ENCODE measurements around the gene TNRC6B. TPM values are rescaled to one million over a fixed set of nuclear protein-coding genes. Genes with fewer than 3 reads are reported as not detected.

The TNRC6B gene
- total and polyA plus RNA-seq, 2 of the 13 experiments (the other 11 are each of a cell fraction or from before 2014, with no cell fraction given), result 8.9 to 13.2 TPM

- ATAC-seq, result no peak
These were observed 206.2 kb downstream of the TNRC6B start for GRCh38 chr22:40383905-40384304.

More at GRCh38 chr22:40383905-40384304, 206.2 kb downstream of the TNRC6B start:
- ChIA-PET POLR2A (no interaction called here), CTCF (ENCODE audit: low intra/inter-chr PET ratio, low total read pairs) (no interaction called here)
- H3K4me3 ChIP-seq (replicated peaks in 1 of 3; ENCODE audit: insufficient read depth in 1 of 3, low read depth in 2 of 3, low read length in 3 of 3), result no peak overlapping the region
- no peak overlapping the region for H2AFZ ChIP-seq (ENCODE audit: low read length)
- WGBS (ENCODE audit: low lambda C conversion rate), result 86% methylated on average over 3 of the region's 3 CpGs
- H3K27me3 ChIP-seq (ENCODE audit: control insufficient read depth in 1 of 2, insufficient read depth in 2 of 2, low read length in 2 of 2), result no peaks in the 10 kb centered on the region
- H3K9ac ChIP-seq (ENCODE audit: insufficient read depth, low read depth, low read length), result no peak overlapping the region
- intact Hi-C loops (cut with micrococcal nuclease; ENCODE audit: unreplicated experiment) (no loop called here), in situ Hi-C loops (cut with HindIII; ENCODE audit: extremely low pct_ligation_motif_present, low pct_unique_long_range_greater_than_20kb) (no loop called here)
- peaks cover 21% of the 10 kb centered on the region for H3K4me1 ChIP-seq (ENCODE audit: insufficient read depth, low read length)
- no peak for FAIRE-seq
- H3K36me3 ChIP-seq (replicated peaks in 1 of 2; ENCODE audit: control insufficient read depth in 1 of 2, insufficient read depth in 2 of 2, low read length in 2 of 2), result no peaks in the 10 kb centered on the region; a peak in 1 of 5 replicates
- no peak for DNase-seq (ENCODE audit: low spot score)
- no peaks in the 10 kb centered on the region for H4K20me1 ChIP-seq (ENCODE audit: insufficient read depth, low read length)
- H3K9me3 ChIP-seq (ENCODE audit: low read length), result no peaks in the 10 kb centered on the region
- BruUV-seq (replicated peaks), result no TSS peak
- H3K79me2 ChIP-seq (ENCODE audit: insufficient read depth, low read length), result no peaks in the 10 kb centered on the region
- no peak overlapping the region for H3K4me2 ChIP-seq (ENCODE audit: low read depth, low read length)
- TF ChIP-seq ZNF281 (CRISPR knock-in tag; IDR thresholded peaks at IDR 0.05; ENCODE audit: borderline replicate concordance) (no peak), MAZ (IDR thresholded peaks at IDR 0.05; ENCODE audit: borderline replicate concordance, low read depth, low read length) (no peak), MAZ (CRISPR knock-in tag; IDR thresholded peaks at IDR 0.05; ENCODE audit: low read depth) (no peak), DPF2 (CRISPR knock-in tag; IDR thresholded peaks at IDR 0.05; ENCODE audit: borderline replicate concordance, low read depth) (no peak), ZNF234 (CRISPR knock-in tag; conservative IDR thresholded peaks at IDR 0.05) (no peak), NFE2L2 (IDR thresholded peaks at IDR 0.05; ENCODE audit: low read length) (peak; percentile 17; the same call in 1 of the 2 replicates), ZNF460 (CRISPR knock-in tag; IDR thresholded peaks at IDR 0.05; ENCODE audit: borderline replicate concordance) (no peak), SAFB2 (CRISPR knock-in tag; IDR thresholded peaks at IDR 0.05; ENCODE audit: borderline replicate concordance, low read depth) (no peak)
- no peak overlapping the region for H3K27ac ChIP-seq (ENCODE audit: extremely low read length, insufficient read depth, low read length)
